Measurements from ENCODE around the gene BACE1. TPM values are rescaled to one million over a fixed set of nuclear protein-coding genes. Genes with fewer than 3 reads are reported as not detected.

The BACE1 gene
- 37.1 TPM for polyA plus RNA-seq
- long read RNA-seq, donor 1, full-length matches to known transcripts = 2 of 2 reads
- long read RNA-seq, donor 1, partial matches to known transcripts = 0 of 2 reads
- long read RNA-seq, donor 1, other reads (novel, unspliced or antisense) = 0 of 2 reads
- long read RNA-seq, donor 2, full-length matches to known transcripts = 4 of 17 reads
- long read RNA-seq, donor 2, partial matches to known transcripts = 0 of 17 reads
- long read RNA-seq, donor 2, other reads (novel, unspliced or antisense) = 13 of 17 reads
- long read RNA-seq, donor 3 = 0 reads
- long read RNA-seq, donor 4, full-length matches to known transcripts = 2 of 2 reads
- long read RNA-seq, donor 4, partial matches to known transcripts = 0 of 2 reads
- long read RNA-seq, donor 4, other reads (novel, unspliced or antisense) = 0 of 2 reads
- long read RNA-seq, donor 5, full-length matches to known transcripts = 2 of 2 reads
- long read RNA-seq, donor 5, partial matches to known transcripts = 0 of 2 reads
- long read RNA-seq, donor 5, other reads (novel, unspliced or antisense) = 0 of 2 reads
- long read RNA-seq, donor 6, full-length matches to known transcripts = 2 of 2 reads
- long read RNA-seq, donor 6, partial matches to known transcripts = 0 of 2 reads
- long read RNA-seq, donor 6, other reads (novel, unspliced or antisense) = 0 of 2 reads
- long read RNA-seq, donor 7, full-length matches to known transcripts = 1 of 1 reads
- long read RNA-seq, donor 7, partial matches to known transcripts = 0 of 1 reads
- long read RNA-seq, donor 7, other reads (novel, unspliced or antisense) = 0 of 1 reads
- long read RNA-seq, donor 8, full-length matches to known transcripts = 2 of 2 reads
- long read RNA-seq, donor 8, partial matches to known transcripts = 0 of 2 reads
- long read RNA-seq, donor 8, other reads (novel, unspliced or antisense) = 0 of 2 reads
- long read RNA-seq, donor 9, full-length matches to known transcripts = 2 of 2 reads
- long read RNA-seq, donor 9, partial matches to known transcripts = 0 of 2 reads
- long read RNA-seq, donor 9, other reads (novel, unspliced or antisense) = 0 of 2 reads
- long read RNA-seq, donor 10, full-length matches to known transcripts = 3 of 3 reads
- long read RNA-seq, donor 10, partial matches to known transcripts = 0 of 3 reads
- long read RNA-seq, donor 10, other reads (novel, unspliced or antisense) = 0 of 3 reads
- long read RNA-seq, donor 11, full-length matches to known transcripts = 4 of 4 reads
- long read RNA-seq, donor 11, partial matches to known transcripts = 0 of 4 reads
- long read RNA-seq, donor 11, other reads (novel, unspliced or antisense) = 0 of 4 reads

- Histone ChIP-seq H3K27ac (ENCODE audit: low read length) (peak within 1 kb of the TSS; percentile 12), H3K36me3 (ENCODE audit: control insufficient read depth, insufficient read depth, low read length) (no peaks in the 10 kb centered on the region), H3K4me3 (ENCODE audit: low read length) (peak within 1 kb of the TSS; percentile 51), H3K9me3 (ENCODE audit: control insufficient read depth, low read depth, low read length) (no peaks in the 10 kb centered on the region), H3K27me3 (ENCODE audit: control insufficient read depth, insufficient read depth, low read length) (no peaks in the 10 kb centered on the region), H3K4me1 (ENCODE audit: control insufficient read depth, insufficient read depth, low read length) (peaks cover 9% of the 10 kb centered on the region)
- DNase-seq = peak; percentile 70 to 86
- WGBS (ENCODE audit: insufficient coverage, low lambda C conversion rate) = 0% methylated on average over 1 of the region's 29 CpGs
These were observed at the start of gene BACE1 for GRCh38 chr11:117316197-117316961. Gene BACE1 (minus strand): TSS chr11:117316256. CDS start chr11:117315795, 461 bp downstream.

GRCh38 chr11:117361432-117361831, 45.4 kb upstream of the BACE1 start:
- Histone ChIP-seq H3K4me3 (ENCODE audit: low read length) (no peak overlapping the region), H3K27ac (ENCODE audit: low read length) (no peak overlapping the region), H3K36me3 (ENCODE audit: control insufficient read depth, insufficient read depth, low read length) (peaks cover 45% of the 10 kb centered on the region), H3K9me3 (ENCODE audit: control insufficient read depth, low read depth, low read length) (no peaks in the 10 kb centered on the region), H3K4me1 (ENCODE audit: control insufficient read depth, insufficient read depth, low read length) (no peaks in the 10 kb centered on the region), H3K27me3 (ENCODE audit: control insufficient read depth, insufficient read depth, low read length) (no peaks in the 10 kb centered on the region)
- 100% methylated on average over 1 of the region's 8 CpGs for WGBS (ENCODE audit: insufficient coverage, low lambda C conversion rate)
- no peak for DNase-seq

DNA sequence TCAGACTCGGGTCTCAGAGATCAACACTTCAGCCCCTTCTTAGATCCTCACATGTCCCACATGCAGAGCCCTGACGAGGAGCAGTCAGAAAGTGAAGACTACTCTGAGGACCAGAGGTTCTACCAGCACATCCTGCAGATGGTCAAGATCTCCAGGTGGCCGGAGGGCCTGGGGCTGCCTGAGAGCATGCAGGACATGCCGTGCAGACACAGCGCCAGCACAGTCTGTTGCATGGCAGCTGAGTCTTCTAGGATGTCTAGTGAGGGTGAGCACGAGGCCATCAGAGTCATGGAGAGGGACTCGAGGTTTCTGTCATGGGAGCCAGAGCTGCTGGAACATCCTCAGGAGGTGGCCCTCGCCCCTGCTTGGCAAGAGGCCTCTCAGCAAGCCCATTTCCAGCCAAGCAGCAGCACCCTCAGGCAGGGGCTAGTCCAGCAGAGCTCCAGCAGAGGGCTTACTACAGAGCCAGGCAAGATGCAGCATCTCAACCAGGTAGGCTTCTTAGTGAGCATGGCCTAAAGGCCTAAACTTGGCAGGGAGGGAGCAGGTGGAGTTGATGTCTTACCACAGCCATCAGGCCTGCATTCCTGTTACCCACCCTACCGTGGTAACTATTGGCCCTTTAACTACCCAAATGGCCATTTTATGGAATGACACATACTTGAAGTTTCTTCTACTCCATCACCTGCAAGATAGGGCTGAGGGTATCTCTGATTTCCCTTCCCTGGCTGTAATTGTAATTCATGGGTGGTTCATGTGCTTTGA, 40.3 kb upstream of the BACE1 start:
- H3K27me3 ChIP-seq (ENCODE audit: control insufficient read depth, insufficient read depth, low read length) = no peaks in the 10 kb centered on the region
- DNase-seq = peak in 1 of 2 donors; percentile 10
- no peak overlapping the region for H3K4me3 ChIP-seq (ENCODE audit: low read length)
- WGBS (ENCODE audit: insufficient coverage, low lambda C conversion rate) = no CpG with 5 or more reads among the region's 9 CpGs
- H3K4me1 ChIP-seq (ENCODE audit: control insufficient read depth, insufficient read depth, low read length) = no peaks in the 10 kb centered on the region
- peaks cover 48% of the 10 kb centered on the region for H3K36me3 ChIP-seq (ENCODE audit: control insufficient read depth, insufficient read depth, low read length)
- H3K9me3 ChIP-seq (ENCODE audit: control insufficient read depth, low read depth, low read length) = no peaks in the 10 kb centered on the region
- no peak overlapping the region for H3K27ac ChIP-seq (ENCODE audit: low read length)

GRCh38 chr11:117354550-117354949, 38.5 kb upstream of the BACE1 start:
- Histone ChIP-seq H3K9me3 (ENCODE audit: control insufficient read depth, low read depth, low read length) (no peaks in the 10 kb centered on the region), H3K27me3 (ENCODE audit: control insufficient read depth, insufficient read depth, low read length) (no peaks in the 10 kb centered on the region), H3K4me3 (ENCODE audit: low read length) (no peak overlapping the region), H3K4me1 (ENCODE audit: control insufficient read depth, insufficient read depth, low read length) (no peaks in the 10 kb centered on the region), H3K27ac (ENCODE audit: low read length) (no peak overlapping the region), H3K36me3 (ENCODE audit: control insufficient read depth, insufficient read depth, low read length) (peaks cover 43% of the 10 kb centered on the region)
- 67% methylated on average over 1 of the region's 4 CpGs for WGBS (ENCODE audit: insufficient coverage, low lambda C conversion rate)
- no peak for DNase-seq

DNA sequence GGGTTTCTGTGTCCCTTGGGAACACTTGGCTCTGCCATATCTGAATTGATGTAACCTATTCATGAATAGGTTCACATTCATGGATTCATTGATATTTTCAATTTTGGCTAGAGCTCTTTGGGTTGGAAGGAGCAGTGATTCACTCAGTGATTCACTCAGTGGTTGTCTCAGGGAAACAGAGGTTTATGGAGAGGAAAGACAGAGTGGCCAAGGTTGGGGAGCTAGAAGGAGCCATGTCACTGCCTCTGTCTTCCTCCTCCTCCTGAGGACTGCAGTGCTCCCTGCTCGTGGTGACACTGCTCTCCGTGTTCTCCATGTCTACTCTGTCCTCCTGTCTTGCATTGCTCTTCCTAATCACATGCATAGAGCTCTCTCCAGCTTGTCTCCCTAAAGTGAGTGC, 29.0 kb upstream of the BACE1 start:
- Histone ChIP-seq H3K27me3 (ENCODE audit: control insufficient read depth, insufficient read depth, low read length) (no peaks in the 10 kb centered on the region), H3K9me3 (ENCODE audit: control insufficient read depth, low read depth, low read length) (no peaks in the 10 kb centered on the region), H3K4me1 (ENCODE audit: control insufficient read depth, insufficient read depth, low read length) (no peaks in the 10 kb centered on the region), H3K36me3 (ENCODE audit: control insufficient read depth, insufficient read depth, low read length) (peaks cover 33% of the 10 kb centered on the region), H3K4me3 (ENCODE audit: low read length) (no peak overlapping the region), H3K27ac (ENCODE audit: low read length) (no peak overlapping the region)
- WGBS (ENCODE audit: insufficient coverage, low lambda C conversion rate) = no CpG with 5 or more reads among the region's 2 CpGs
- no peak for DNase-seq

DNA sequence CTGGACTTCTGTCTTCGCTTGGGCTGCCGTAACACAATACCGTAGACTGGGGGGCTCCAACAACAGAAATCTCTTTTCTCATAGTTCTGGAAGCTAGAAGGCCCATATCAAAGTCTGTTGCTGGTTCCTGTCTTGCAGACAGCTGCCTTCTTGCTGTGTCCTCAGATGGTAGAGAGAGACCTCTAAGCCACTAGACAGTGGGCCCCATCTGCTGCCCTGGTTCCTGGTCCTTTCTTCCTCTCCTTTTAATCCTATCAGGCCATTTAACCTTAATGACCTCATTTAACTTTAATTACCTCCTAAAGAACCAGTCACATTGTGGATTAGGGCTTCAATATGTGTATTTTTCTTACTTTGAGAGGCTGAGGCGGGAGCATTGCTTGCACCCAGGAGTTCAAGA, 21.0 kb upstream of the BACE1 start:
- H3K4me1 ChIP-seq (ENCODE audit: control insufficient read depth, insufficient read depth, low read length) = no peaks in the 10 kb centered on the region
- DNase-seq = no peak
- WGBS (ENCODE audit: insufficient coverage, low lambda C conversion rate) = 100% methylated on average over 1 of the region's 4 CpGs
- H3K36me3 ChIP-seq (ENCODE audit: control insufficient read depth, insufficient read depth, low read length) = peaks cover 27% of the 10 kb centered on the region
- H3K9me3 ChIP-seq (ENCODE audit: control insufficient read depth, low read depth, low read length) = no peaks in the 10 kb centered on the region
- no peak overlapping the region for H3K27ac ChIP-seq (ENCODE audit: low read length)
- H3K27me3 ChIP-seq (ENCODE audit: control insufficient read depth, insufficient read depth, low read length) = no peaks in the 10 kb centered on the region
- H3K4me3 ChIP-seq (ENCODE audit: low read length) = no peak overlapping the region

DNA sequence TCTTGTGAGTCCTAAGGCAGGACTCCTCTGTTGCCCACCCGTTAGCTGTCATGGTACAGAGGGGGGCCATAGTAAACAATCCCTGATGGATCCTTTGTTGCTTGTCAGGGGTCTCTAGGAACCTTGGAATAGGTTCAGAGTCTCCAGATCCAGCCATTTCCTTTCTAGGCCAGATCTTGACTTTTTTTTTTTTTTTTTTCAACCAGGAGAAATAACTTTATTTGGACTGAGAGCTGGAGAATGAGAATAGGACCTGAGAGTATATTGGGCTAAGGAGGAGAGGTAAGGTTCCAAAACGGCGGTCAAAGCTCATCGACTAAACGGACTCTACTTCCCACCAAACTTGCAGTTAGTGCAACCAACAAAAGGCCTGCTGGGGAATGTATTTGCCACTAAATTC, 19.3 kb upstream of the BACE1 start:
- H3K36me3 ChIP-seq (ENCODE audit: control insufficient read depth, insufficient read depth, low read length) = peaks cover 20% of the 10 kb centered on the region
- H3K4me3 ChIP-seq (ENCODE audit: low read length) = no peak overlapping the region
- H3K27me3 ChIP-seq (ENCODE audit: control insufficient read depth, insufficient read depth, low read length) = no peaks in the 10 kb centered on the region
- no peak for DNase-seq
- no CpG with 5 or more reads among the region's 5 CpGs for WGBS (ENCODE audit: insufficient coverage, low lambda C conversion rate)
- no peaks in the 10 kb centered on the region for H3K9me3 ChIP-seq (ENCODE audit: control insufficient read depth, low read depth, low read length)
- no peaks in the 10 kb centered on the region for H3K4me1 ChIP-seq (ENCODE audit: control insufficient read depth, insufficient read depth, low read length)
- H3K27ac ChIP-seq (ENCODE audit: low read length) = no peak overlapping the region

DNA sequence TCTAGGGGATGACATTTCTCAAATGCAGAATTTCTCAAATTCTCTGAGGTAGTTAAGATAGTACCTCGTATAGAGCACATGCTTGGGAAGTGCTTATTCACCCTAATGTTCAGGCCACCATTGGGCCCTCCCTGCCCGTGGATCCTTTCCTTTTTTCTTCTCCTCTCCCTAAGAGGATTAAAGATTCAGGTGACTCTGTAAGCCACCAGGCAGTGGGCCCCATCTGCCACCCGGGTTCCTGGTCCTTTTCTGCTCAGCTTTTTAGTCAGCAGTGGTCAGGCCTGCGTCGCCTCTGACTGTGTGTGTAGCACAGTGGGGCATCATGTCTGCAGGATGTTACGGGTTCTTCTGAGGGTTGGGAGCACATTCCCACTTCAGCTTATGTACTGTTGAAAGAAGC, 18.8 kb upstream of the BACE1 start:
- no CpG with 5 or more reads among the region's 6 CpGs for WGBS (ENCODE audit: insufficient coverage, low lambda C conversion rate)
- Histone ChIP-seq H3K27ac (ENCODE audit: low read length) (no peak overlapping the region), H3K4me1 (ENCODE audit: control insufficient read depth, insufficient read depth, low read length) (no peaks in the 10 kb centered on the region), H3K4me3 (ENCODE audit: low read length) (no peak overlapping the region), H3K36me3 (ENCODE audit: control insufficient read depth, insufficient read depth, low read length) (peaks cover 17% of the 10 kb centered on the region), H3K9me3 (ENCODE audit: control insufficient read depth, low read depth, low read length) (no peaks in the 10 kb centered on the region), H3K27me3 (ENCODE audit: control insufficient read depth, insufficient read depth, low read length) (no peaks in the 10 kb centered on the region)
- no peak for DNase-seq

- Histone ChIP-seq H3K27ac (ENCODE audit: low read length) (no peak overlapping the region), H3K36me3 (ENCODE audit: control insufficient read depth, insufficient read depth, low read length) (peaks cover 12% of the 10 kb centered on the region), H3K4me1 (ENCODE audit: control insufficient read depth, insufficient read depth, low read length) (peaks cover 4% of the 10 kb centered on the region), H3K9me3 (ENCODE audit: control insufficient read depth, low read depth, low read length) (no peaks in the 10 kb centered on the region), H3K4me3 (ENCODE audit: low read length) (no peak overlapping the region), H3K27me3 (ENCODE audit: control insufficient read depth, insufficient read depth, low read length) (no peaks in the 10 kb centered on the region)
- 48% methylated on average over 2 of the region's 9 CpGs for WGBS (ENCODE audit: insufficient coverage, low lambda C conversion rate)
- DNase-seq = no peak
These were observed 17.9 kb upstream of the BACE1 start for GRCh38 chr11:117333917-117334316.
